ENCODE measurements around the gene PTPRN2. TPM values are rescaled to one million over a fixed set of nuclear protein-coding genes. Genes with fewer than 3 reads are reported as not detected.

The PTPRN2 gene
- total and polyA plus RNA-seq, 4 experiments from 2014 or later: 1.7 to 2.6 (median 1.9) TPM

DNA sequence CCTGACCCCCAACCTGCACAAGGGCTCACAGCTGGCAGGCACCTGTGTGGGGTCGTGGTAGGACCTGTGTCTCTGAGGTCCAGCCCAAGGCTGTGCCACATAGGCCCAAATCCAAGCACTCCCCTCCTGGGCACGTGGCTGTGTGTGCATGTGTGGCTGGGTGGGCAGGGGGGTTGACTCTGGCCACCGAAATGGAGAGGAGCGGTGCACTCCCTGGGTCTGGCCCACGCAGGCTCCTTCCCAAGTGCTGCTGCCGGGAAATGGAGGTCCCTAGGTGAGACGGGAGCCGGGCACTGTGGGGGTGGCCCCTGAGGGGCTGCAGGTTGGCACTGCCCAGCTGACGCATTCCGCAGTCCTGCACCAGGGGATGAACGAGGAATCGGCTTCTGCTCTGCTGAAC, 722.7 kb downstream of the PTPRN2 start:
- POLR2A ChIA-PET (ENCODE audit: partially characterized antibody): no interaction called here
- H3K9me3 ChIP-seq (ENCODE audit: control insufficient read depth in 1 of 2, low read length in 2 of 2): no peaks in the 10 kb centered on the region

DNA sequence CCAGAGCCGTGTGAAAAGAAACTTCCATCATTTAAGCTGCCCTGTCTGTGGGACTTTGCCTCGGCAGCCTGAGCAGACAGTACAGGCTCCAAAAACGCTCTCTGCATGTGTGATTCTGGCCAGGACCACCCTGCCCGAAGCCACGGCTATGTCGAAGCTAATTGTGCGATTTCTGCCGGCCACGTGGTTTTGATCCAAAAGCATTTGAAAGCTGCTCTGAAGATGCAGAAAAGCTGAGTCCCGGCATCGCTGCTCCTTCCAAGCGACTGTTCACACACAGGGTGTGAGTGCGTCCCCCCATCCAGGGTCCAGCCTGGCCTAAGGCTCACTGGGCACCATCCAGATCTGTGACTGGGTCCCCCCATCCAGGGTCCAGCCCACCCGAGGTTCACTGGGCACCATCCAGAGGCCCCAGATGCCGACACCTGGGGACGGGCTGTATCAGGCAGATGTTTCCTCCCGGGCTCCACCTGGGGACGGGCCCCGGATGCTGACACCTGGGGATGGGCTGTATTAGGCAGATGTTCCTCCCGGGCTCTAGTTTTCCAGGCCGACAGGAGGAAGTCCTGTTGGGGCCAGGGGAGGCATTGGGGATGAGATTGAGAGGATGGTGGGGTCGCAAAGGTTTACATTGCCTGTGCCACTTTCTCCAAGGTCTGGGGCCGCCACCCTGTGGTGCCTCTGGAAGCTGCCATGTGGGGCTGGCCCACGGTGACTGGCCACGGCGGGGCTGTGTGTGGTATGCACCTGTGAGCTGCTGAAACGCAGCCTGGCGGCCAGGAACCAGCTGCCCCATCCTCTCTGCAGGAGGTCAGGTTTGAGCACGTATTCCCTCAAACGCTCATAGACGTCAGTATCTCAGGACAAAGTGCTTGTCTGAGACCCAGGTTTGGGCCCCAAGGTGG, 723.5 kb downstream of the PTPRN2 start:
- no peaks in the 10 kb centered on the region for H3K27me3 Mint-ChIP-seq
- Histone ChIP-seq H3K9me3 (ENCODE audit: control insufficient read depth in 1 of 2, low read length in 2 of 2) (no peaks in the 10 kb centered on the region), H3K27me3 (ENCODE audit: insufficient read depth, low read length) (no peaks in the 10 kb centered on the region)

More for the DNA sequence above, 722.7 kb downstream of the PTPRN2 start:
- Mint-ChIP-seq H3K9me3 (peaks cover 0 to 2% (median 0%) of the 10 kb centered on the region in 8 donors), H3K27me3 (no peaks in the 10 kb centered on the region), H3K4me3 (no peak overlapping the region), H3K4me1 (peaks cover 0 to 1% (median 0%) of the 10 kb centered on the region in 4 donors), H3K36me3 (no peaks in the 10 kb centered on the region), H3K27ac (no peak overlapping the region)
- no peak for DNase-seq
- intact Hi-C loops (cut with micrococcal nuclease): no loop called here
- no peak overlapping the region for H3K4me3 ChIP-seq (ENCODE audit: low read length in 2 of 2)
- CTCF ChIA-PET (ENCODE audit: partially characterized antibody): no interaction called here
- no peak overlapping the region for H3K27ac ChIP-seq (ENCODE audit: low read depth, low read length)
- H3K27me3 ChIP-seq (ENCODE audit: insufficient read depth, low read length): no peaks in the 10 kb centered on the region
- H3K36me3 ChIP-seq (ENCODE audit: insufficient read depth, low read length): no peaks in the 10 kb centered on the region
- H3K4me1 ChIP-seq (ENCODE audit: insufficient read depth, low read length): no peaks in the 10 kb centered on the region

DNA sequence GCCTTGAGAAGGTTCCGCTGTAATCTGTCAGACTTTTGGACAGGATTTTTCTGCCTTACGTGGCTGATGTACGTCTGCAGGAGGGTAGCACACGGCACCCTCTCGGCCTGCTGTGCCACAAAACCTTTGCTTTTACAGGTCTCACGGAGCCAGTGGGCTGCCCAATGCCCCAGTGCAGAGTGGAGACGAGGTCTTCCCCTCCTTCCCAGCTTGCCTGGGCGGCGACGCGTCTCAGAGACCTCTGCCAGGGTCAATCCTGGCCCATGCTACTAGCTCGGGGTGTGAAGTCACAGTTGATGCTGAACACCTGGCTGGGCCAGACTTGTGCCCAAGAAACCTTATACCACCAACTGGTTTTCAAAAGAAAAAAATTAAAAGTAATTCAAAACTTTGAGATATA, 724.4 kb downstream of the PTPRN2 start:
- no peaks in the 10 kb centered on the region for H3K9me3 Mint-ChIP-seq
- peaks cover 0 to 1% (median 0%) of the 10 kb centered on the region in 4 donors for H3K4me1 Mint-ChIP-seq
- DNase-seq: no peak
- H3K27ac Mint-ChIP-seq: no peak overlapping the region
- CTCF ChIA-PET (ENCODE audit: partially characterized antibody): no interaction called here
- Histone ChIP-seq H3K9me3 (ENCODE audit: control insufficient read depth in 1 of 2, low read length in 2 of 2) (no peaks in the 10 kb centered on the region), H3K36me3 (ENCODE audit: insufficient read depth, low read length) (no peaks in the 10 kb centered on the region), H3K27ac (ENCODE audit: low read depth, low read length) (no peak overlapping the region), H3K4me1 (ENCODE audit: insufficient read depth, low read length) (no peaks in the 10 kb centered on the region), H3K27me3 (ENCODE audit: insufficient read depth, low read length) (no peaks in the 10 kb centered on the region), H3K4me3 (ENCODE audit: low read length in 2 of 2) (no peak overlapping the region)
- no peaks in the 10 kb centered on the region for H3K36me3 Mint-ChIP-seq
- H3K27me3 Mint-ChIP-seq: no peaks in the 10 kb centered on the region
- POLR2A ChIA-PET (ENCODE audit: partially characterized antibody): no interaction called here
- intact Hi-C loops (cut with micrococcal nuclease): no loop called here
- no peak overlapping the region for H3K4me3 Mint-ChIP-seq

More for the DNA sequence above, 723.5 kb downstream of the PTPRN2 start:
- no peaks in the 10 kb centered on the region for H3K36me3 Mint-ChIP-seq
- peaks cover 0 to 1% (median 0%) of the 10 kb centered on the region in 4 donors for H3K4me1 Mint-ChIP-seq
- no peaks in the 10 kb centered on the region for H3K9me3 Mint-ChIP-seq
- H3K4me3 ChIP-seq (ENCODE audit: low read length in 2 of 2): no peak overlapping the region
- H3K4me3 Mint-ChIP-seq: no peak overlapping the region
- H3K36me3 ChIP-seq (ENCODE audit: insufficient read depth, low read length): no peaks in the 10 kb centered on the region
- DNase-seq: no peak
- intact Hi-C loops (cut with micrococcal nuclease): no loop called here
- H3K27ac ChIP-seq (ENCODE audit: low read depth, low read length): no peak overlapping the region
- no peaks in the 10 kb centered on the region for H3K4me1 ChIP-seq (ENCODE audit: insufficient read depth, low read length)
- ChIA-PET POLR2A (ENCODE audit: partially characterized antibody) (no interaction called here), CTCF (ENCODE audit: partially characterized antibody) (no interaction called here)
- H3K27ac Mint-ChIP-seq: peak overlapping the region in 1 of 7 donors; percentile 48

DNA sequence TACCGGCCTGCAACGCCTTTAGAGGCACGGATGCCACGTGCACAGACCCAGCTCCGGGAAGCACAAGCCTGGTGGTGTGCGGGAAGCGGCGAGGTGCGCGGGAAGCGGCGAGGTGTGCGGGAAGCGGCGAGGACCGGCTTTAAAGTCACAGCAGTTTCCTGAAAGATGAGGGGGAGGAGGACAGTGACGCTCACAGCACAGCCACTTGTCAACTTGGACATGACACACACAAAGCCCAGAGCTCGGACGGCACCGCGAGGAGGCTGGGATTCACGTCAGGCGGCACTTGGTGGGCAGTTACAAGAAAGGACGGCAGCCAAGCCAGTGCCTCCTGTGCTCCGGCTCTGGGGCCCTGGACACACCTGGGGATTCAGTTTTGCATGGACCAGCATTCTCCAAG, 724.9 kb downstream of the PTPRN2 start:
- no peaks in the 10 kb centered on the region for H3K36me3 Mint-ChIP-seq
- POLR2A ChIA-PET (ENCODE audit: partially characterized antibody): no interaction called here
- CTCF ChIA-PET (ENCODE audit: partially characterized antibody): no interaction called here

DNA sequence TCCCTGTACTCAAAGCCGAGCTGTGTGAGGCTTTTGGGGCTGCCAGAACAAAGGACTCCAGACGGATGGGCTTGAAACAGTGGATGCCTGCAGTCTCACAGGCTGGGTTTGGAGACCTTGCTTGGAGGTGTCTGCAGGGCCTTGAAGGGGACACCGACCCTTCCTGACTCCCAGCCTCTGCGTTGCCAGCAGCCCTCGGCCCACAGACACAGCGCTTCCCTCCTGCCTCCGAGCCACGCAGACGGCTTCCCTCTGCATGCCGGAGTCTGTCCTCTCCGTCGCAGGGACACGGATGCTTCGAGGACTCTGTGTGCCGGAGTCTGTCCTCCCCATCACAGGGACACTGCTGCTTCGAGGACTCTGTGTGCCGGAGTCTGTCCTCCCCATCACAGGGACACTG, 726.1 kb downstream of the PTPRN2 start:
- POLR2A ChIA-PET (ENCODE audit: partially characterized antibody): interaction anchor here (0.6 to 2.5 kb wide), 2 partner anchors 10 to 362 kb away, joined by 3 to 7 read pairs; no protein-coding TSS in a partner anchor
- no peak for DNase-seq
- CTCF ChIA-PET (ENCODE audit: partially characterized antibody): interaction anchor here (0.6 kb wide), 1 partner anchor 372 kb away, joined by 3 read pairs; no protein-coding TSS in a partner anchor
- H3K27me3 Mint-ChIP-seq: no peaks in the 10 kb centered on the region
- intact Hi-C loops (cut with micrococcal nuclease): no loop called here
- no peaks in the 10 kb centered on the region for H3K36me3 Mint-ChIP-seq
- H3K4me3 Mint-ChIP-seq: no peak overlapping the region
- H3K27ac ChIP-seq (ENCODE audit: low read depth, low read length): no peak overlapping the region
- H3K4me1 Mint-ChIP-seq: peaks cover 0 to 1% (median 0%) of the 10 kb centered on the region in 4 donors
- no peaks in the 10 kb centered on the region for H3K4me1 ChIP-seq (ENCODE audit: insufficient read depth, low read length)
- no peak overlapping the region for H3K27ac Mint-ChIP-seq
- no peak overlapping the region for H3K4me3 ChIP-seq (ENCODE audit: low read length in 2 of 2)
- no peaks in the 10 kb centered on the region for H3K36me3 ChIP-seq (ENCODE audit: insufficient read depth, low read length)
- H3K9me3 Mint-ChIP-seq: no peaks in the 10 kb centered on the region
- H3K27me3 ChIP-seq (ENCODE audit: insufficient read depth, low read length): no peaks in the 10 kb centered on the region
- H3K9me3 ChIP-seq (ENCODE audit: control insufficient read depth in 1 of 2, low read length in 2 of 2): no peaks in the 10 kb centered on the region

More for the DNA sequence above, 724.9 kb downstream of the PTPRN2 start:
- Histone ChIP-seq H3K9me3 (ENCODE audit: control insufficient read depth in 1 of 2, low read length in 2 of 2) (no peaks in the 10 kb centered on the region), H3K27ac (ENCODE audit: low read depth, low read length) (no peak overlapping the region), H3K27me3 (ENCODE audit: insufficient read depth, low read length) (no peaks in the 10 kb centered on the region), H3K4me1 (ENCODE audit: insufficient read depth, low read length) (no peaks in the 10 kb centered on the region), H3K36me3 (ENCODE audit: insufficient read depth, low read length) (no peaks in the 10 kb centered on the region), H3K4me3 (ENCODE audit: low read length in 2 of 2) (no peak overlapping the region)
- Mint-ChIP-seq H3K27ac (no peak overlapping the region), H3K4me1 (peaks cover 0 to 1% (median 0%) of the 10 kb centered on the region in 4 donors), H3K27me3 (no peaks in the 10 kb centered on the region), H3K9me3 (no peaks in the 10 kb centered on the region), H3K4me3 (no peak overlapping the region)
- intact Hi-C loops (cut with micrococcal nuclease): no loop called here
- no peak for DNase-seq

DNA sequence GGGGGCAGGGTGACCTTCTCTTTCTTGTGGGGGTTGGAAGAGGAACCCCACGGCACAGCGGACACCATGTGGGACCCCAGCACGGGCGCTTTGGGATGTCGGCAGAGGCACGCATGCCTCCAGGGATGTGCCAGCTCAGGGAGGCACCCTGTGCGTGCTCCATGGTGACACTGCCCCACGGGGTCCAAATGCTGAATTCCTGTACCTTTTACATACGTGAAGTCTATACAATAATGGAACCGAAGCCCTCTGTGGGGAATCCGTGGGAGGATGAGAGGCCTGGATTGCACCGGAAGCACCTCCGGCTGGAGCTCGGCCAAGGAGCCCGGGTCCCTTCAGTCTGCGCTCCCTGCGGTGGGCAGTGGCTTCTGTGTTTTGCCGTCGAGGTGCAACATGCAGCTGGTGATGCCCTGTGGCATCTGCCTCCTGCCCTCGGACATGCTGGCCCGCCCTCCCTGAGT, 726.6 kb downstream of the PTPRN2 start:
- no peaks in the 10 kb centered on the region for H3K27me3 ChIP-seq (ENCODE audit: insufficient read depth, low read length)
- no peaks in the 10 kb centered on the region for H3K4me1 ChIP-seq (ENCODE audit: insufficient read depth, low read length)
- ChIA-PET POLR2A (ENCODE audit: partially characterized antibody) (interaction anchor here (0.6 to 2.5 kb wide), 2 partner anchors 9 to 361 kb away, joined by 3 to 7 read pairs; no protein-coding TSS in a partner anchor), CTCF (ENCODE audit: partially characterized antibody) (interaction anchor here (0.6 kb wide), 1 partner anchor 371 kb away, joined by 3 read pairs; no protein-coding TSS in a partner anchor)
- no peak for DNase-seq
- intact Hi-C loops (cut with micrococcal nuclease): no loop called here
- no peaks in the 10 kb centered on the region for H3K27me3 Mint-ChIP-seq
- H3K27ac ChIP-seq (ENCODE audit: low read depth, low read length): no peak overlapping the region
- no peak overlapping the region for H3K27ac Mint-ChIP-seq
- no peaks in the 10 kb centered on the region for H3K9me3 Mint-ChIP-seq
- H3K4me1 Mint-ChIP-seq: no peaks in the 10 kb centered on the region
- no peak overlapping the region for H3K4me3 Mint-ChIP-seq
- H3K36me3 ChIP-seq (ENCODE audit: insufficient read depth, low read length): no peaks in the 10 kb centered on the region
- no peaks in the 10 kb centered on the region for H3K36me3 Mint-ChIP-seq
- H3K9me3 ChIP-seq (ENCODE audit: control insufficient read depth in 1 of 2, low read length in 2 of 2): no peaks in the 10 kb centered on the region
- H3K4me3 ChIP-seq (ENCODE audit: low read length in 2 of 2): no peak overlapping the region

DNA sequence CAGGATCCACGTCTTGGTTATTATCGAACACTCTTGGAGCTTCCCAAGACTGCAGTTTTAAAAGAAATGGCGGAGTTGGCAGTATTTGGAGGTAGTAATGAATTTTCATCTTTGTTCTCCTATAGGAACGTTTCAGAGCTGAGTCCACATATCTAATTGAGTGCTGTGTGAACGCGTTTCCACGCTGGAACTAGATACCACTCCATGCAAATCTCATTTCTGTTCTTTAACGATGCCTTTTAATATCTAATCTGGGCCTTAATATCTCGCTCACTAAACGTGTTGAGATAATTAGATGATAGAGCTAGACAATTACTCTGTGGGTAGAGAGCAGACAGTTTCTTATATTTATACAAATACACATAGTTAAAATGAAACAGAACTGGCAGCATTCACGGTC, 727.2 kb downstream of the PTPRN2 start:
- CTCF ChIA-PET (ENCODE audit: partially characterized antibody): no interaction called here
- no peaks in the 10 kb centered on the region for H3K36me3 ChIP-seq (ENCODE audit: insufficient read depth, low read length)
- H3K27ac Mint-ChIP-seq: no peak overlapping the region

More for the DNA sequence above, 727.2 kb downstream of the PTPRN2 start:
- Histone ChIP-seq H3K4me1 (ENCODE audit: insufficient read depth, low read length) (no peaks in the 10 kb centered on the region), H3K27ac (ENCODE audit: low read depth, low read length) (no peak overlapping the region), H3K9me3 (ENCODE audit: control insufficient read depth in 1 of 2, low read length in 2 of 2) (no peaks in the 10 kb centered on the region), H3K27me3 (ENCODE audit: insufficient read depth, low read length) (no peaks in the 10 kb centered on the region), H3K4me3 (ENCODE audit: low read length in 2 of 2) (no peak overlapping the region)
- POLR2A ChIA-PET (ENCODE audit: partially characterized antibody): interaction anchor here (2.5 kb wide), 1 partner anchor 9 kb away, joined by 7 read pairs; no protein-coding TSS in a partner anchor
- no peak overlapping the region for H3K4me3 Mint-ChIP-seq
- no peaks in the 10 kb centered on the region for H3K27me3 Mint-ChIP-seq
- H3K9me3 Mint-ChIP-seq: no peaks in the 10 kb centered on the region
- no peak for DNase-seq
- H3K36me3 Mint-ChIP-seq: no peaks in the 10 kb centered on the region
- H3K4me1 Mint-ChIP-seq: no peaks in the 10 kb centered on the region
- intact Hi-C loops (cut with micrococcal nuclease): no loop called here

All from CD4-positive, alpha-beta memory T cell (primary cell).